CD8-positive, alpha-beta memory T cell (primary cell): ENCODE data around the gene HPD. TPM values are rescaled to one million over a fixed set of nuclear protein-coding genes. Genes with fewer than 3 reads are reported as not detected.
"Not testable (repeated sequence)": the region's sequence is repeated elsewhere in the genome, so short reads cannot be mapped to it uniquely, and the experiment has no call there.

Source experiments
- CTCF ChIA-PET: fragments of 350-600 bp; sonication (Branson Sonifier 250); formaldehyde crosslinking; loops from one replicate; lab custom pipeline; 2021; ENCODE audit warnings: antibody characterized with exemption; lab: Charles Lee
- POLR2A ChIA-PET: fragments of 350-600 bp; sonication (Branson Sonifier 250); formaldehyde crosslinking; loops from one replicate; lab custom pipeline; 2021; ENCODE audit warnings: antibody characterized with exemption; lab: Charles Lee
- DNase-seq, 5 donors: peaks; one replicate each; pipeline versions ENCODE4 v3.0.0 to v3.0.0-alpha.2; 2020 to 2022; ENCODE audit warnings: mixed read lengths in 1 of 5
- H3K27ac ChIP-seq: one replicate; pipeline ENCODE4 v1.7.0; 2013; ENCODE audit warnings: low read depth, mild to moderate bottlenecking, low read length, moderate library complexity
- H3K27me3 ChIP-seq: 2 replicates; pipeline ENCODE4 v1.7.0; 2013; ENCODE audit warnings: low read length, mild to moderate bottlenecking; ENCODE audit not compliant: insufficient read depth, poor library complexity, severe bottlenecking
- H3K36me3 ChIP-seq: 2 replicates; pipeline ENCODE4 v1.7.0; 2013; ENCODE audit warnings: mild to moderate bottlenecking, low read length, moderate library complexity; ENCODE audit not compliant: insufficient read depth
- H3K4me1 ChIP-seq: 2 replicates; pipeline ENCODE4 v1.7.0; 2013; ENCODE audit warnings: mild to moderate bottlenecking, low read length, moderate library complexity; ENCODE audit not compliant: insufficient read depth
- H3K4me3 ChIP-seq: 2 replicates; pipeline ENCODE4 v1.7.0; 2013; ENCODE audit warnings: mild to moderate bottlenecking, low read length
- H3K9me3 ChIP-seq: 2 replicates; pipeline ENCODE4 v1.7.0; 2013; ENCODE audit warnings: mild to moderate bottlenecking, low read length
- H3K27ac Mint-ChIP-seq, 8 donors: one replicate each; pipeline ENCODE4 v1.8.0; 2020 to 2021; ENCODE audit warnings: mixed read lengths in 8 of 8, mild to moderate bottlenecking in 6 of 8, inconsistent platforms in 3 of 8, moderate library complexity in 3 of 8
- H3K27me3 Mint-ChIP-seq, 2 donors: one replicate each; pipeline ENCODE4 v1.8.0; 2020 to 2021; ENCODE audit warnings: mixed read lengths in 2 of 2, mild to moderate bottlenecking in 1 of 2, moderate library complexity in 1 of 2
- H3K36me3 Mint-ChIP-seq, 3 donors: one replicate each; pipeline ENCODE4 v1.8.0; 2020 to 2021; ENCODE audit warnings: mixed read lengths in 3 of 3, inconsistent platforms in 1 of 3, mild to moderate bottlenecking in 1 of 3
- H3K4me1 Mint-ChIP-seq, 3 donors: one replicate each; pipeline ENCODE4 v1.8.0; 2020 to 2021; ENCODE audit warnings: mixed read lengths in 3 of 3, inconsistent platforms in 1 of 3, mild to moderate bottlenecking in 1 of 3
- H3K4me3 Mint-ChIP-seq, 7 donors: one replicate each; pipeline ENCODE4 v1.8.0; 2020 to 2021; ENCODE audit warnings: mixed read lengths in 7 of 7, mild to moderate bottlenecking in 6 of 7, moderate library complexity in 4 of 7, inconsistent platforms in 2 of 7
- H3K9me3 Mint-ChIP-seq, 5 donors: one replicate each; pipeline ENCODE4 v1.8.0; 2020 to 2022; ENCODE audit warnings: mixed read lengths in 5 of 5, mild to moderate bottlenecking in 3 of 5, moderate library complexity in 2 of 5, inconsistent platforms in 1 of 5
- polyA plus RNA-seq: library from polyadenylated mRNA; unstranded; fragments of 300-500 nt; fragmentation: Illumina TruSeq; gene quantifications from one replicate; pipeline ENCODE4 v1.2.3, GENCODE V29; 2021
- total RNA-seq, 2 experiments: library from RNA; stranded (reverse); gene quantifications; one replicate each; pipeline ENCODE4 v1.2.3, GENCODE V29; 2021

Gene HPD
- total and polyA plus RNA-seq, 3 experiments from 2014 or later = not detected

DNA sequence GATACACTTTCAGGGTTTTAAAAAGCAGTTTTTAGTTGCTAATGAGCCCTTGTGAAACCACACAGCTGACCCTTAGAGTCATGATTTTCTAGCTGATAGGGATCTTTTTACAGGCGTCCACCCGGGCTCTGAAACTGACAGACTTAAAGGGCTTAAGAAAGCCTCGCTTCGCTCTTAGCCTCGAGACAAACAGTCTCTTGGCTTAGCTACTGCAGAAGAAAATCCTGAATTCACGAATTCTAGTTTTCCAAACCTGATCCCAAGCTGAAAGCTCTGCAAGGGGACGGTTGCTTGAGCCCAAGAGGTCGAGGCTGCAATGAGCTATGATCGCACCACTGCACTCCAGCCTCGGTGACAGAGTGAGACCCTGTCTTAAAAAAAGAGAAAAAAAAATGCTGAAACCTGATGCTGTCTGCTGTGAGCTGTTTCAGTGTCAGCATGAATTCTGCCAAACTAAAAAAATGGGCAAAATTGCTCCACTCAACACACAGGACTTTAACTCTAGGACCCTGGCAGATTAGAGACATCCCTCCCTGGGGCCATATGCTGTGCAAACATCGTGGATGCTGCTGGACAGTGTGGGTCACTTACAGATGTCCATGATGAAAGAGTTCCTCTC is 3.1 kb upstream of the HPD start:
- no peak for DNase-seq
- Mint-ChIP-seq H3K4me3 (no peak overlapping the region), H3K27me3 (no peaks in the 10 kb centered on the region), H3K27ac (no peak overlapping the region), H3K36me3 (no peaks in the 10 kb centered on the region), H3K9me3 (no peaks in the 10 kb centered on the region), H3K4me1 (no peaks in the 10 kb centered on the region)
- H3K27me3 ChIP-seq = no peaks in the 10 kb centered on the region
- ChIA-PET POLR2A (no interaction called here), CTCF (interaction anchor here (0.8 to 1.9 kb wide), 4 partner anchors 9 to 68 kb away, joined by 3 to 8 read pairs (median 4); partner anchors contain the start of gene RHOF)
- no peaks in the 10 kb centered on the region for H3K4me1 ChIP-seq
- H3K9me3 ChIP-seq = no peaks in the 10 kb centered on the region
- no peaks in the 10 kb centered on the region for H3K36me3 ChIP-seq
- H3K27ac ChIP-seq = no peak overlapping the region
- H3K4me3 ChIP-seq = no peak overlapping the region

DNA sequence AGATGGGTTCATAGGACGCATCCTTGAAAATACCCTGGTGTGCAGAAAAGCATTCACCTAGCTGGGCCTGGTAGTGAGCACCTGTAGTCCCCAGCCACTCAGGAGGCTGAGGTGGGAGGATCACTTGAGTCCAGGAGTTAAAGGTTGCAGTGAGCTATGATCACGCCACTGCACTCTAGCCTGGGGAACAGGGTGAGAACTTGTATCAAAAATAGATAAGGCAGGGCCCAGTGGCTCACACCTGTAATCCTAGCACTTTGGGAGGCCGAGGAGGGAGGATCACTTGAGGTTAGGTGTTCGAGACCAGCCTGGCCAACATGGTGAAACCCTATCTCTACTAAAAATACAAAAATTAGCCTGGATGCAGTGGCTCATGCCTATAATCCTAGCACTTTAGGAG is 2.0 kb upstream of the HPD start:
- H3K36me3 Mint-ChIP-seq, H3K4me1 ChIP-seq, POLR2A ChIA-PET, H3K4me1 Mint-ChIP-seq, DNase-seq, H3K36me3 ChIP-seq, H3K27ac Mint-ChIP-seq, H3K9me3 ChIP-seq, H3K27ac ChIP-seq, H3K27me3 ChIP-seq, H3K9me3 Mint-ChIP-seq, H3K27me3 Mint-ChIP-seq, H3K4me3 ChIP-seq, H3K4me3 Mint-ChIP-seq: not testable (repeated sequence)
- CTCF ChIA-PET = interaction anchor here (1.9 kb wide), 1 partner anchor 10 kb away, joined by 8 read pairs; no protein-coding TSS in a partner anchor

DNA sequence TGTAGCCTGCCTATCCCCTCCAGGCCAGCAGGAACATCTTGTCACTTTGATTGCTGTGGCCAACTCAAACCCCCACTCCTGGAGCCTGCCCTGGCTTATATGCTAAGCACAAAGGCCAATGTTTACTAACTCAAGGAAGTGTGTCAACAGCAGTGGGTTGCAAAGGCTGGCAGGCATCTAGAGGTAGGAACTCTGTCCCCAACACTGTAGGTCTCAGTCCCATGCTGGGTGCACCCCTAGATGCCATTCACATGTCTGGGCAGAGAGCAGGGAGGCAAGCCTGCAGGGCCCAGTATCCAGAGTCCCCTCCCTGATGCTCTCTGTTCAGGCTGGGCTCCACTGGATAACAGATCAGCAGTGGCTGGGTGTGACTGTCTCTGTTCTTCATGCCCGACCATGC is 1.6 kb upstream of the HPD start:
- H3K9me3 ChIP-seq = no peaks in the 10 kb centered on the region
- ChIA-PET CTCF (interaction anchor here (1.9 kb wide), 1 partner anchor 11 kb away, joined by 8 read pairs; no protein-coding TSS in a partner anchor), POLR2A (no interaction called here)
- no peak for DNase-seq
- H3K4me3 Mint-ChIP-seq = no peak overlapping the region
- H3K27me3 Mint-ChIP-seq = no peaks in the 10 kb centered on the region
- H3K4me1 ChIP-seq = no peaks in the 10 kb centered on the region
- no peaks in the 10 kb centered on the region for H3K36me3 Mint-ChIP-seq
- H3K4me3 ChIP-seq = no peak overlapping the region
- H3K4me1 Mint-ChIP-seq = no peaks in the 10 kb centered on the region
- no peaks in the 10 kb centered on the region for H3K36me3 ChIP-seq
- H3K27ac Mint-ChIP-seq = no peak overlapping the region
- H3K27me3 ChIP-seq = no peaks in the 10 kb centered on the region
- H3K27ac ChIP-seq = no peak overlapping the region
- no peaks in the 10 kb centered on the region for H3K9me3 Mint-ChIP-seq

DNA sequence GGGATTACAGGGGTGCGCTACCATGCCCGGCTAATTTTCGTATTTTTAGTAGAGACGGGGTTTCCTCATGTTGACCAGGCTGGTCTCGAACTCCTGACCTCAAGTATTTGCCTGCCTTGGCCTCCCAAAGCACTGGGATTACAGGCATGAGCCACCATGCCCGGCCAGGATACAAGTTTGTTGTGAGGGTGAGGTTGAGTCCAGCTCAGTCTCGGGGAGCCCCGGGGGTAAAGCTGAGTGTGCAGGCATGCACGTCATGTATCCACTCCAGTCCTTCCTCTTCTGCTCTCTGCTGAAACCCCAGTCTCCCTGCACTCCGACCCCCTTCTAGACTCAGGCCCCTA is 369 bp downstream of the HPD start:
- H3K27ac ChIP-seq = no peak overlapping the region
- Mint-ChIP-seq H3K4me1 (no peaks in the 10 kb centered on the region), H3K4me3 (no peak overlapping the region), H3K9me3 (no peaks in the 10 kb centered on the region), H3K27me3 (peaks cover 0 to 4% of the 10 kb centered on the region in 2 donors), H3K36me3 (no peaks in the 10 kb centered on the region), H3K27ac (peak overlapping the region in 1 of 8 donors; percentile 47)
- ChIA-PET POLR2A (interaction anchor here (0.6 kb wide), 1 partner anchor 620 kb away, joined by 6 read pairs; no protein-coding TSS in a partner anchor), CTCF (no interaction called here)
- H3K36me3 ChIP-seq = no peaks in the 10 kb centered on the region
- H3K4me3 ChIP-seq = no peak overlapping the region
- H3K9me3 ChIP-seq = no peaks in the 10 kb centered on the region
- no peaks in the 10 kb centered on the region for H3K4me1 ChIP-seq
- DNase-seq = no peak
- H3K27me3 ChIP-seq = no peaks in the 10 kb centered on the region

DNA sequence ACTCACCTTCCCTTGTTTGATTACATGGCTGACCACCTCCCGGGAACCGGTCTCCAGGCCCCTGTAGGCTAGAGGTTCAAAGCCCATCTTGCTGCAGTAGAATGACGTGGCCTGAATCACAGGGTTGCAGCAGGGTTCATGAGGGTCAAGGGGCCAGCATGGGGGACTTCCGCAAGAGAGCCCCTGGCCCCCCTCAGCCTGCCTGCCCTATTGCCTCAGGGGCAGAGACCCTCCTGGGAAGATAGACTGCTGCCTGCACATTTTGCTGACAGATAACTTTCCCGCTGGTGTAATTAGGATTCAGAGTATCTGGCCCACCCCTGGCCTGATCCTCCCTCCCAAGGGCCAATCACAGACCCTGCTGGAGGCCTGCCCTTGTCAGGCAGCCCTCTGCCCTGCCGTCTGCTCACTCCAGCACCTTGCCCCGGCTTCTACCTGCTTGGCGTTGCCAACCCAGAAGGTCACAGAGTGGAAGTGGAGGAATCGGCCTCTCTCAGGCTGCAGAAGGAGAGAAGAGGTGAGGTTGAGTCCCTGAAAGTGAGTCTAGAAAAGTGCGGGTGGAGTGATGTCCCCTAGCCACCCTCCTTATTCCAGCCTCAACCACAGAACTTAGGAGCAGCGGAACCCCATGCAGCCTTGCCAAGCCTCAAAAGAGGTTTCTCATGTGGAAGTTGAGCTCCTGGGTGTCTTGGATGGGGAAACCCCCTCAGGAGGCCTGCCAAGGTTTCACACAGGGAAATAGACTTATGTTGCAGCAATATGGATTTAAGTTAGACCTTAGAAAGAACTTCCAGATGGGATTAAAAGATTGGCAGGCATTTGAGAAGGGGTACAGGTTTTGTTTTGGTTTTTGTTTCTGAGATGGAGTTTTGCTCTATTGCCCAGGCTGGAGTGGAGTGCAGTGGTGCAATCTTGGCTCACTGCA is 1.1 kb downstream of the HPD start:
- ChIA-PET POLR2A (interaction anchor here (0.6 kb wide), 1 partner anchor 620 kb away, joined by 6 read pairs; no protein-coding TSS in a partner anchor), CTCF (no interaction called here)
- H3K4me1 Mint-ChIP-seq = no peaks in the 10 kb centered on the region

DNA sequence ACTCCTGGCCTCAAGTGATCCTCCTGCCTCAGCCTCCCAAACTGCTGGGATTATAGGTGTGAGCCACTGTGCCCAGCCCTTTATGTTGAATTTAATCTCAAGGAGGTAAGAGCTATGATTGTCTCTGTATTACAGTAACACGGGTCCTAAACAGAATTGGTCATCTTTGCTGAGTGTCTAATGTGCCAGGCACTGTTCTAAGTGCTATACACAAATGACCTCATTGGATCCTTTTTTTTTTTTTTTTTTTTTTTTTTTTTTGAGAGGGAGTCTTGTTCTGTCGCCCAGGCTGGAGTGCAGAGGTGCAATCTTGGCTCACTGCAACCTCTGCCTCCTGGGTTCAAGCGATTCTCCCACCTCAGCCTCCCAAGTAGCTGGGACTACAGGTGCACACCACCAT is 6.3 kb downstream of the HPD start:
- H3K27me3 ChIP-seq, H3K9me3 ChIP-seq, H3K9me3 Mint-ChIP-seq, H3K4me3 Mint-ChIP-seq, H3K27ac Mint-ChIP-seq, H3K36me3 ChIP-seq, H3K4me1 ChIP-seq, H3K4me1 Mint-ChIP-seq, H3K27ac ChIP-seq, H3K4me3 ChIP-seq, POLR2A ChIA-PET, H3K27me3 Mint-ChIP-seq, DNase-seq, H3K36me3 Mint-ChIP-seq: not testable (repeated sequence)
- CTCF ChIA-PET = interaction anchor here (0.7 kb wide), 1 partner anchor 66 kb away, joined by 3 read pairs; the partner anchor contains the start of gene CFAP251

More for the DNA sequence above, 1.1 kb downstream of the HPD start:
- Histone ChIP-seq H3K4me3 (no peak overlapping the region), H3K9me3 (no peaks in the 10 kb centered on the region), H3K4me1 (no peaks in the 10 kb centered on the region), H3K27me3 (no peaks in the 10 kb centered on the region), H3K27ac (no peak overlapping the region), H3K36me3 (no peaks in the 10 kb centered on the region)
- no peak overlapping the region for H3K4me3 Mint-ChIP-seq
- no peak for DNase-seq
- no peaks in the 10 kb centered on the region for H3K36me3 Mint-ChIP-seq
- H3K27ac Mint-ChIP-seq = peak overlapping the region in 1 of 8 donors; percentile 47
- no peaks in the 10 kb centered on the region for H3K9me3 Mint-ChIP-seq
- peaks cover 0 to 6% of the 10 kb centered on the region in 2 donors for H3K27me3 Mint-ChIP-seq

DNA sequence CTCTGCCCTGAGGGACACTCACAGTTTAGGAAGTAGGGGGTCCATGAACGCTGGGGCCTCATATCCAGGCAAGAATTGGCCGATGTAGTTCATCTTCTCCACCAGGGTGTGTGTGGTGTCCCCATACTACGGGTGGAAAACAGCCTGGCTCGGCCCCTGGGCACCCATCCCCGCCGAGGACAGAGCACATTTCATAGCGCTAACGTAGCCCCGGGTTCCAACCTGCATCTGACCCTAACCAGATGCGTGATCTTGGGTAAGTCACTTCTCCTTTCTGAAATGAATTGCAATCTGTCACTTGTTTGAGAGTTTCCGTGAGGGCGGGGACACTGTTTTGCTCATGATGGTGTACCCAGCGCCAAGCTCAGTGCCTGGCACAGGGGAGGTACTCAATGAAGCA is 9.0 kb downstream of the HPD start:
- no peaks in the 10 kb centered on the region for H3K9me3 Mint-ChIP-seq
- H3K27me3 ChIP-seq = no peaks in the 10 kb centered on the region
- peak overlapping the region in 1 of 8 donors; percentile 43 for H3K27ac Mint-ChIP-seq
- no peak overlapping the region for H3K27ac ChIP-seq
- H3K36me3 ChIP-seq = no peaks in the 10 kb centered on the region
- POLR2A ChIA-PET = no interaction called here
- no peaks in the 10 kb centered on the region for H3K4me1 ChIP-seq
- no peak for DNase-seq
- no peaks in the 10 kb centered on the region for H3K9me3 ChIP-seq
- CTCF ChIA-PET = no interaction called here
- H3K4me3 ChIP-seq = no peak overlapping the region
- H3K36me3 Mint-ChIP-seq = no peaks in the 10 kb centered on the region
- peaks cover 1 to 3% of the 10 kb centered on the region in 2 donors for H3K27me3 Mint-ChIP-seq
- no peak overlapping the region for H3K4me3 Mint-ChIP-seq
- H3K4me1 Mint-ChIP-seq = no peaks in the 10 kb centered on the region

DNA sequence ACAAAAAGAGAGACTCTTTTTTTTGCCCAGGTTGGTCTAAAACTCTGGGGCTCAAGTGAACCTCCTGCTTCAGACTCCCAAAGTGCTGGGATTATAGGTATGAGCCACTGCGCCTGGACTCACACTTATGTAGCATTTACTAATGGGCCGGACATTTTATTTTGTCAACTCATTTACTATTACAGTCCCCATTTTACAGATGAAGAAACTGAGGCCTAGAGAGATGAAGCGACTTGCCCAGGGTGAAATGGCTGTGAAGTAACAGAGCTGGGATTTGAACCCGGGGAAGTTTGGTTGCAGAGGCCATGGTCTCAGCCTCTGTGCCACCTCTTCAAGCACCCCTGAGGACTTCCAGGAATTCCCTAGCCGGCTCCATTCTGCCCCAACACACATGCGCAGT is 9.4 kb downstream of the HPD start:
- Histone ChIP-seq H3K27me3 (no peaks in the 10 kb centered on the region), H3K4me1 (no peaks in the 10 kb centered on the region), H3K9me3 (no peaks in the 10 kb centered on the region), H3K36me3 (no peaks in the 10 kb centered on the region), H3K4me3 (no peak overlapping the region), H3K27ac (no peak overlapping the region)
- H3K9me3 Mint-ChIP-seq = no peaks in the 10 kb centered on the region
- ChIA-PET POLR2A (no interaction called here), CTCF (no interaction called here)
- H3K4me3 Mint-ChIP-seq = no peak overlapping the region
- no peak for DNase-seq
- no peaks in the 10 kb centered on the region for H3K4me1 Mint-ChIP-seq
- H3K27me3 Mint-ChIP-seq = peaks cover 1 to 3% of the 10 kb centered on the region in 2 donors
- no peaks in the 10 kb centered on the region for H3K36me3 Mint-ChIP-seq
- H3K27ac Mint-ChIP-seq = no peak overlapping the region
